Skeletal muscle satellite cell (primary cell): ENCODE data around the gene ARSI.

Source experiments
- H3K27me3 ChIP-seq: 2 replicates; pipeline ENCODE4 v1.7.0; 2013; ENCODE audit warnings: low read length; ENCODE audit not compliant: control insufficient read depth, insufficient read depth
- H3K36me3 ChIP-seq: 2 replicates; pipeline ENCODE4 v1.7.0; 2013; ENCODE audit warnings: mild to moderate bottlenecking, control low read depth, low read length; ENCODE audit not compliant: insufficient read depth
- H3K4me1 ChIP-seq: 2 replicates; pipeline ENCODE4 v1.7.0; 2013; ENCODE audit warnings: low read length; ENCODE audit not compliant: control insufficient read depth, insufficient read depth
- H3K4me2 ChIP-seq: 2 replicates; pipeline ENCODE4 v1.7.0; 2013; ENCODE audit warnings: mild to moderate bottlenecking, low read length
- H3K4me3 ChIP-seq: 2 replicates; pipeline ENCODE4 v1.7.0; 2013; ENCODE audit warnings: low read length
- H3K9ac ChIP-seq: 2 replicates; pipeline ENCODE4 v1.7.0; 2013; ENCODE audit warnings: mild to moderate bottlenecking, low read depth, low read length, moderate library complexity
- H3K9me3 ChIP-seq: replicated peaks from 2 replicates; pipeline ENCODE4 v1.7.0; 2013; ENCODE audit warnings: mild to moderate bottlenecking, control low read depth, low read length

Gene ARSI

DNA sequence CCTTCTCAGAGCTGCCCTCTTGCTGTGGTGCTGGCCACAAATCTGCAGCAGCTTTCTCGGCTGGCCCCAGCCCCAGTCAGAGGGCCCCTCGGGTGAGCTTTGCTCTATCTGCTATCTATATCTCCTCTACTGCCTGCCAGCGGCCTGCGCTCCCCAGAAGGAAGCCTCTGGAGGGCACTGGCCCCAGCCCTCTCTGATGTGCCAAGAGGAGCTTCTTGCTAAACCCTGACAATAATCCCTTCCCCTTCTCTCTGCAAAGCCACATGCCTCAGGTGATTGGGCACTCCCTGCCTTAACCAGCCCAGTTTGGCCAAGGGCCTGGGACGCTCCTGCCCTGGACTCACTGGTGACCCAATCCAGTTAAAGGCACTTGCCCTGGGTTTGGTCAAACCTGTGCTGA is 55.9 kb downstream of the ARSI start:
- no peak overlapping the region for H3K4me2 ChIP-seq
- peaks cover 9% of the 10 kb centered on the region for H3K4me1 ChIP-seq
- no peak overlapping the region for H3K4me3 ChIP-seq
- peaks cover 20% of the 10 kb centered on the region for H3K27me3 ChIP-seq
- no peaks in the 10 kb centered on the region for H3K9me3 ChIP-seq
- no peak overlapping the region for H3K9ac ChIP-seq
- H3K36me3 ChIP-seq = no peaks in the 10 kb centered on the region

GRCh38 chr5:150246429-150246828 is 56.3 kb downstream of the ARSI start:
- Histone ChIP-seq H3K4me2 (no peak overlapping the region), H3K36me3 (no peaks in the 10 kb centered on the region), H3K9me3 (no peaks in the 10 kb centered on the region), H3K27me3 (peaks cover 15% of the 10 kb centered on the region), H3K4me1 (peaks cover 9% of the 10 kb centered on the region), H3K4me3 (no peak overlapping the region), H3K9ac (no peak overlapping the region)
